Measurements from ENCODE around the gene ADGRL2.
"Not testable (repeated sequence)": the region's sequence is repeated elsewhere in the genome, so short reads cannot be mapped to it uniquely, and the experiment has no call there.

The ADGRL2 gene

GRCh38 chr1:81847063-81847462 is 46.3 kb downstream of the ADGRL2 start:
- no peak for DNase-seq (ENCODE audit: low spot score)

GRCh38 chr1:81848880-81849682 is 48.3 kb downstream of the ADGRL2 start:
- peak; percentile 21 for DNase-seq (ENCODE audit: low spot score)

- DNase-seq (ENCODE audit: low spot score): no peak
Measured at GRCh38 chr1:81850031-81850430, 49.3 kb downstream of the ADGRL2 start.

GRCh38 chr1:81850495-81850894 is 49.8 kb downstream of the ADGRL2 start:
- no peak for DNase-seq (ENCODE audit: low spot score)

GRCh38 chr1:81851217-81851616 is 50.5 kb downstream of the ADGRL2 start:
- no peak for DNase-seq (ENCODE audit: low spot score)

- no peak for DNase-seq (ENCODE audit: low spot score)
Measured at GRCh38 chr1:81852961-81853360, 52.2 kb downstream of the ADGRL2 start.

GRCh38 chr1:81867235-81867634 is 66.5 kb downstream of the ADGRL2 start:
- no peak for DNase-seq (ENCODE audit: low spot score)

GRCh38 chr1:81869307-81869706 is 68.6 kb downstream of the ADGRL2 start:
- no peak for DNase-seq (ENCODE audit: low spot score)

GRCh38 chr1:81871091-81871490 is 70.4 kb downstream of the ADGRL2 start:
- not testable (repeated sequence) for DNase-seq (ENCODE audit: low spot score)

- no peak for DNase-seq (ENCODE audit: low spot score)
Measured at GRCh38 chr1:81873946-81874345, 73.2 kb downstream of the ADGRL2 start.

- DNase-seq (ENCODE audit: low spot score): no peak
Measured at GRCh38 chr1:81874461-81874860, 73.7 kb downstream of the ADGRL2 start.

GRCh38 chr1:81874940-81875339 is 74.2 kb downstream of the ADGRL2 start:
- no peak for DNase-seq (ENCODE audit: low spot score)

GRCh38 chr1:81876901-81877733 is 76.4 kb downstream of the ADGRL2 start:
- DNase-seq (ENCODE audit: low spot score): no peak

- no peak for DNase-seq (ENCODE audit: low spot score)
Measured at GRCh38 chr1:81877940-81878339, 77.2 kb downstream of the ADGRL2 start.

GRCh38 chr1:81878538-81878937 is 77.8 kb downstream of the ADGRL2 start:
- DNase-seq (ENCODE audit: low spot score): no peak

- DNase-seq (ENCODE audit: low spot score): no peak
Measured at GRCh38 chr1:81880781-81881180, 80.0 kb downstream of the ADGRL2 start.

- DNase-seq (ENCODE audit: low spot score): no peak
Measured at GRCh38 chr1:81885291-81885690, 84.6 kb downstream of the ADGRL2 start.

GRCh38 chr1:81886292-81886691 is 85.6 kb downstream of the ADGRL2 start:
- not testable (repeated sequence) for DNase-seq (ENCODE audit: low spot score)

GRCh38 chr1:81887421-81888144 is 86.8 kb downstream of the ADGRL2 start:
- DNase-seq (ENCODE audit: low spot score): no peak

- DNase-seq (ENCODE audit: low spot score): no peak
Measured at GRCh38 chr1:81889166-81889565, 88.4 kb downstream of the ADGRL2 start.

GRCh38 chr1:81894867-81895266 is 94.1 kb downstream of the ADGRL2 start:
- no peak for DNase-seq (ENCODE audit: low spot score)

GRCh38 chr1:81899214-81899821 is 98.6 kb downstream of the ADGRL2 start:
- no peak for DNase-seq (ENCODE audit: low spot score)
